Superior temporal gyrus (tissue), 1 donor: ENCODE measurements around the gene PCAT7.
"Not testable (repeated sequence)": the region's sequence is repeated elsewhere in the genome, so short reads cannot be mapped to it uniquely, and the experiment has no call there.

Experiments used
- DNase-seq: peaks from one replicate; pipeline ENCODE4 v3.0.0-alpha.2; 2016; ENCODE audit errors: extremely low spot score

PCAT7 gene

GRCh38 chr9:94563548-94563947, 8.7 kb downstream of the PCAT7 start:
- no peak for DNase-seq

- not testable (repeated sequence) for DNase-seq
Measured at GRCh38 chr9:94564279-94564678, 9.4 kb downstream of the PCAT7 start.

- no peak for DNase-seq
Measured at GRCh38 chr9:94566550-94566949, 11.7 kb downstream of the PCAT7 start.

GRCh38 chr9:94567271-94567670, 12.4 kb downstream of the PCAT7 start:
- DNase-seq: no peak

- no peak for DNase-seq
Measured at GRCh38 chr9:94568250-94568889, 13.5 kb downstream of the PCAT7 start.

GRCh38 chr9:94568972-94569712, 14.3 kb downstream of the PCAT7 start:
- no peak for DNase-seq

- DNase-seq: no peak
Measured at GRCh38 chr9:94576131-94576530, 21.2 kb downstream of the PCAT7 start.

- no peak for DNase-seq
Measured at GRCh38 chr9:94577036-94577435, 22.2 kb downstream of the PCAT7 start.

GRCh38 chr9:94577571-94577970, 22.7 kb downstream of the PCAT7 start:
- no peak for DNase-seq

GRCh38 chr9:94581728-94582127, 26.8 kb downstream of the PCAT7 start:
- no peak for DNase-seq

GRCh38 chr9:94584555-94584954, 29.7 kb downstream of the PCAT7 start:
- no peak for DNase-seq

- DNase-seq: no peak
Measured at GRCh38 chr9:94586316-94586715, 31.4 kb downstream of the PCAT7 start.

- no peak for DNase-seq
Measured at GRCh38 chr9:94586814-94587213, 31.9 kb downstream of the PCAT7 start.

GRCh38 chr9:94588681-94589080, 33.8 kb downstream of the PCAT7 start:
- no peak for DNase-seq

- not testable (repeated sequence) for DNase-seq
Measured at GRCh38 chr9:94591046-94591545, 36.2 kb downstream of the PCAT7 start.

GRCh38 chr9:94591876-94592275, 37.0 kb downstream of the PCAT7 start:
- DNase-seq: no peak

- not testable (repeated sequence) for DNase-seq
Measured at GRCh38 chr9:94592683-94593082, 37.8 kb downstream of the PCAT7 start.

- no peak for DNase-seq
Measured at GRCh38 chr9:94593459-94594345, 38.8 kb downstream of the PCAT7 start, which contains the start of gene FBP2. Gene FBP2 (minus strand): TSS chr9:94593824. CDS start chr9:94593726, 98 bp downstream.

- DNase-seq: no peak
Measured at GRCh38 chr9:94599102-94599501, 44.2 kb downstream of the PCAT7 start.

GRCh38 chr9:94600258-94600657, 45.4 kb downstream of the PCAT7 start:
- DNase-seq: no peak

- DNase-seq: no peak
Measured at GRCh38 chr9:94600715-94601114, 45.8 kb downstream of the PCAT7 start.

- DNase-seq: no peak
Measured at GRCh38 chr9:94602666-94603065, 47.8 kb downstream of the PCAT7 start.
